GM10248 (cell line): Measurements from ENCODE around the gene PACS1.
A peak's percentile ranks its signal among the peaks of the same experiment; 100 is the strongest.

ENCODE experiments used
- CTCF ChIA-PET: fragments of 300-600 bp; sonication (Branson Sonifier 250); formaldehyde crosslinking; extraction: SDS; loops from one replicate; lab custom pipeline; 2021; ENCODE audit warnings: antibody characterized with exemption; lab: Yijun Ruan, JAX
- POLR2A ChIA-PET: fragments of 350-650 bp; sonication (Branson Sonifier 250); formaldehyde crosslinking; extraction: SDS; loops from one replicate; lab custom pipeline; 2020; ENCODE audit warnings: antibody characterized with exemption; lab: Yijun Ruan, JAX
- DNase-seq: peaks from one replicate; pipeline ENCODE4 v3.0.0; 2012; ENCODE audit errors: extremely low spot score
- CTCF ChIP-seq: IDR thresholded peaks from 2 replicates; pipeline ENCODE4 v1.5.1; 2012; ENCODE audit warnings: mild to moderate bottlenecking, low read depth; ENCODE audit errors: extremely low read depth, missing control alignments, control extremely low read depth

PACS1 gene

GRCh38 chr11:66287889-66288670, 218.0 kb downstream of the PACS1 start:
- TF ChIP-seq CTCF: no peak
- CTCF ChIA-PET: interaction anchor here (0.7 to 10.6 kb wide), 7 partner anchors 14 to 243 kb away, joined by 3 to 92 read pairs (median 5); no protein-coding TSS in a partner anchor
- POLR2A ChIA-PET: interaction anchor here (0.7 to 1.2 kb wide), 3 partner anchors 15 to 750 kb away, joined by 3 to 7 read pairs (median 6); partner anchors contain the start of gene RAB1B
- DNase-seq: no peak

- ChIA-PET POLR2A (interaction anchor here (0.6 to 1.2 kb wide), 6 partner anchors 9 to 65 kb away, joined by 3 to 14 read pairs (median 6); partner anchors contain the start of gene RAB1B), CTCF (interaction anchor here (0.7 to 10.6 kb wide), 10 partner anchors 9 to 244 kb away, joined by 3 to 92 read pairs (median 4); partner anchors contain the start of gene RIN1)
- DNase-seq: peak; percentile 100
- no peak for TF ChIP-seq CTCF
Measured at GRCh38 chr11:66288671-66289547, 218.8 kb downstream of the PACS1 start, which contains the start of gene YIF1A. Gene YIF1A (minus strand): TSS chr11:66289143. CDS start chr11:66288985, 158 bp downstream.

- TF ChIP-seq CTCF: no peak
- POLR2A ChIA-PET: interaction anchor here (0.5 to 1.2 kb wide), 7 partner anchors 10 to 782 kb away, joined by 3 to 14 read pairs (median 7); partner anchors contain the start of gene RAB1B
- peak; percentile 90 for DNase-seq
- CTCF ChIA-PET: interaction anchor here (0.9 to 10.6 kb wide), 11 partner anchors 10 to 245 kb away, joined by 3 to 92 read pairs (median 4); partner anchors contain the start of gene RIN1
Measured at GRCh38 chr11:66289548-66290329, 219.7 kb downstream of the PACS1 start.

GRCh38 chr11:66290330-66290621, 220.2 kb downstream of the PACS1 start:
- TF ChIP-seq CTCF: no peak
- POLR2A ChIA-PET: interaction anchor here (1.2 kb wide), 1 partner anchor 22 kb away, joined by 4 read pairs; no protein-coding TSS in a partner anchor
- DNase-seq: no peak
- CTCF ChIA-PET: interaction anchor here (1.3 to 1.9 kb wide), 4 partner anchors 7 to 223 kb away, joined by 3 to 12 read pairs (median 6); no protein-coding TSS in a partner anchor

- ChIA-PET POLR2A (interaction anchor here (1.2 kb wide), 1 partner anchor 21 kb away, joined by 4 read pairs; no protein-coding TSS in a partner anchor), CTCF (interaction anchor here (0.6 to 1.9 kb wide), 6 partner anchors 8 to 98 kb away, joined by 3 to 12 read pairs (median 3); no protein-coding TSS in a partner anchor)
- no peak for DNase-seq
- TF ChIP-seq CTCF: no peak
Measured at GRCh38 chr11:66291303-66291705, 221.2 kb downstream of the PACS1 start.
